Activated T-cell treated with anti-CD3 and anti-CD28 coated beads for 24 hours (primary cell): ENCODE measurements around the gene EIF3I.
"Not testable (repeated sequence)": the region's sequence is repeated elsewhere in the genome, so short reads cannot be mapped to it uniquely, and the experiment has no call there.

Experiments used
- DNase-seq: peaks from one replicate; pipeline ENCODE4 v3.0.0-alpha.2; 2020; ENCODE audit warnings: low read depth

Gene EIF3I

GRCh38 chr1:32232558-32233304 is 10.5 kb downstream of the EIF3I start:
- DNase-seq = no peak

- DNase-seq = no peak
Measured at GRCh38 chr1:32234792-32235191, 12.6 kb downstream of the EIF3I start.

DNA sequence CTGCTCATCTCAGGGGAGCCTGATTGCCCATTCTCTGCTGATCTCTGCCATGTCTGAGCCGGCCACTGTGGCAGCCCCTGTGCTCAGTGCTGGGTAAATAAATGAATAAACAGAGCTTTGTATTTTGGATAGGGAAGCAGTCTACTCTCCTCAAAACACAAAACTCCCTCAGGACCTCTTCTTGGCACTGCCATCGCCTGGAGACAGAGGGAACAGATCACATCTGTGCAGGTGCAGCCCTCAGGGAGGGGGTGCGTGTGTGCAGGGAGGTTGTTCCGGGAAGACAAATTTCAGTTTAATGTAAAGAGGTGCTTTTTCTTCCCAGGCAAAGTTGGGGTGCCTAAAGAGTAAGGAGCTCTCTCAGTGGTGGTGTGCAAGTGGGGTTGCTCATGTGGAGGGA is 17.1 kb downstream of the EIF3I start:
- no peak for DNase-seq

- DNase-seq = no peak
Measured at GRCh38 chr1:32239790-32240139, 17.6 kb downstream of the EIF3I start.

DNA sequence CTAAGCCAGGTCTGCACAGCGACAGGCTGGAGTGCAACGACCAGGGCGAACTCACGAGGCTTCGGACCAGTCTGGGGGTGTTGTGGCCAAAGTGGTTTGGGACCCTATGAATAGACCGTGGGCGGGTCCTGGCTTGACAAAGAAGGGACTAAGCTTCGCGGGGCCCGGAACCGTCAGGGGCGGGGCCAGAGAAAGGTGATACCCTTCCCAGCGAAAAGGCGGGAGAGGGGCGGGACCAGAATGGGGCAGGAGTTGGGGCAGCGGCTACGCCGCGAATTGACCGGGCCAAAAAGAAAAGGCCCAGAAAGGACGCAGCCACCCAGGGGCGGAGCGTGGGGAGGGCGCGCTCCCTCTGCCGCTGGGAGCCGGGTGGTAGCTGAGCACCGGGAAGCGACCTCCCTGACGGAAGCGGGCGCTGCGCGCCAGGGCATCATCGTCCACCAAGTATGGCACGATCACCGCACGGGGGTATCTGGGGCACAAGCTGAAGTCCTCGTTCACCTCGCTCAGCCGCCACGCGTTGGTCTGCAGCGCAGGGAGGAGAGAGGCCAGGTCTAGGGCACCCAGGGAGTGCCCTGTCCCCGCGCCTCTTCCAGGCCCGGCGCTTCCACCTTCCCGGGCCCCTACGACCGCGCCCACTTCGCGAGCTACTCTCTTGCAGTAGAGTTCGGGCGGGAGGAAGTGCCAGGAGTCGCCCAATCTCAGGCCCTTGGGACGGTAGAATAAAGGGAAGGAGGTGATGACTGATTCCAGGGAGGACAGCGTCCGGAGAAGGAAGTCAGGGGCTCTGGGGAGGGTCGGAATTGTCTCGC is 18.1 kb downstream of the EIF3I start:
- DNase-seq = no peak

DNA sequence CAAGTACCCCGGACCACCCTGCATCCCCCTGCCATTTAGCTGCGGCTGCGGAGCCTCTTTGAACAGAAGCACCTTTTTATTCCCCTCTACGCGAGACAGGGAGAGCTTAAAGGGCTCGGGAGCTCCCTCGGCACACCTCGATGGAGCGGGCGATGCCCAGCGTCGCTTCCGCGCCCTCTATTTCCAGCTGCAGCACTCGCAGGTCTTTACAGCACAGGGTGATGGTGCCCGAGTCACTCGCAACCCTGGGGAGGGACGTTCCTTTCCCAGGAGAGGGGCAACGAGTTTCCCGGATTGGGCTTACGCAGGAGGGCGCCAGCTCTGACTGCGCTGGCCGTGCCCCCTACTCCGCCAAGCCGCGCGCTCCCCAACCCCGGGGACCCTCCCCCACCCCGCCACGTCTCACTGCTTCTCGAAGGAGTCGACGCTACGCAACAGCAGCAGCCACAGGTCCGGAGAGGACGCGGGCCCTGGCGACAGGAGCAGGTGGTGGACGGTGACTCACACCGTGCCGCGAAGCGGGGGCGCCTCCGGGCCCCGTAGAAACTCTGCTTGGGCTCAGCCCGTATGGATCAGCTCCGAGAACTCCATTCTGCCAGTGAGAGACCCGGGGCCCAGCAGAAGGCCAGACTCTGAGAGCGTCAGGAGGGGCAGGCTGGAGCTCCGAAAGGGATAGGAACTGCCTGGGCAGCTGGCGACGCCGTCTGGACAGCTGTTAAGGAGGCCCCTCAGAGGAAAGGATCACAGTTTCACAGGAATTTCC is 19.0 kb downstream of the EIF3I start:
- DNase-seq = no peak

GRCh38 chr1:32242341-32242851 is 20.2 kb downstream of the EIF3I start:
- DNase-seq = no peak

DNA sequence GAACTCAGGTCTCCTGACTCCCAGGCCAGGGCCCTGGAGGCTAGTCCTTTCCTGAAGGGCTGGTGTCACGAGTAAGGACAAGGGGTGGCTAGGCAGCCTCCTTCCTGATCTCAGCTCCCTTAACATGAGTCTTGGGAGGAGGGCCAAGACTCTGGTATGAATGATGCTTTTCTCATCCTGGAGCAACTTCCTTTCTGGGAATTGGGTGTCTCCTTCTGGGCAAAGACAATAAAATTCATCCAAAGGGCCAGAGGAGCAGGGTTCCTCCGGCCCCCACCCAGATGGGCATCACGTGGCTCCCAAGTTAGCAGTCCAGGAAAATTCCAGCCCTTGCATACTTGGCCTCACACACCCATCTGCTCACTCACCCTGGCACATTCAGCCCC is 24.7 kb downstream of the EIF3I start, which contains the start of gene FAM167B:
Gene FAM167B, plus strand, starts transcription at position 335 of the 386 bp plus-strand sequence. CDS start 200 bp downstream, outside the sequence.
- no peak for DNase-seq

- no peak for DNase-seq
Measured at GRCh38 chr1:32247452-32247851, 25.2 kb downstream of the EIF3I start.

DNA sequence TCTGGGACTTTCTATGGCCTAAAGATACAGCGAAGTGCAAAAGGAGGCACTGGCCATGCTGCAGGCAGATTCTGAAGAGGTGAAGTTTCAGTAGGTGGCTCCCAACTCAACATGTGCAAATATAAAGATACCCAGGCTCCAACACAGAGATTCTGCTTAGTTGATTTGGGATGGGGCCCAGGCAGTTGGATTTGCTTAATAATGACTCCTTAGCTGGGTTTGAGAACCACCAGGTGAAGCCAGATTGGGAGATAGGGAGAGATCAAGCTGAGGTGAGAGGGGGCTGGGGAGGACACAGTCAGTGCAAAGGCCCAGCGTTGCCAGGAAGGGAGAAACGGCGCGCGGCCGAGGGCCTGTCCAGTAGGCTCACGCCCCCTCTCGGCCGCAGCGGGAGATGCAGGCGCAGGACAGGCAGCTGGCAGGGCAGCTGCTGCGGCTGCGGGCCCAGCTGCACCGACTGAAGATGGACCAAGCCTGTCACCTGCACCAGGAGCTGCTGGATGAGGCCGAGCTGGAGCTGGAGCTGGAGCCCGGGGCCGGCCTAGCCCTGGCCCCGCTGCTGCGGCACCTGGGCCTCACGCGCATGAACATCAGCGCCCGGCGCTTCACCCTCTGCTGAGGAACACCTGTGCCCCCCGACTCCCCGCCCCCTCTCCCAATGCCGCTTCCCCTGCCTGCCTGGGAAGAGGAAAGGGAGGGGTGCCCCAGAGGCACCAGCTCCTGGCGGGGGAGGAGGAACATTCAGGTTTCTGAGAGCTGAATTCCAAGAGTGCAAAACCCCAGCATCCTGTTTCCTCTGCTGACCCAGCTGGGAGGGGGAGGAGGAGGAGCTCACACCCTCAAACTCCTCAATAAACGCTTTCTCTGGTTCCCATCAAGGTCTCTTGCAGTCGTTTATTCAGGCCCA is 26.0 kb downstream of the EIF3I start:
- peak; percentile 73 for DNase-seq

DNA sequence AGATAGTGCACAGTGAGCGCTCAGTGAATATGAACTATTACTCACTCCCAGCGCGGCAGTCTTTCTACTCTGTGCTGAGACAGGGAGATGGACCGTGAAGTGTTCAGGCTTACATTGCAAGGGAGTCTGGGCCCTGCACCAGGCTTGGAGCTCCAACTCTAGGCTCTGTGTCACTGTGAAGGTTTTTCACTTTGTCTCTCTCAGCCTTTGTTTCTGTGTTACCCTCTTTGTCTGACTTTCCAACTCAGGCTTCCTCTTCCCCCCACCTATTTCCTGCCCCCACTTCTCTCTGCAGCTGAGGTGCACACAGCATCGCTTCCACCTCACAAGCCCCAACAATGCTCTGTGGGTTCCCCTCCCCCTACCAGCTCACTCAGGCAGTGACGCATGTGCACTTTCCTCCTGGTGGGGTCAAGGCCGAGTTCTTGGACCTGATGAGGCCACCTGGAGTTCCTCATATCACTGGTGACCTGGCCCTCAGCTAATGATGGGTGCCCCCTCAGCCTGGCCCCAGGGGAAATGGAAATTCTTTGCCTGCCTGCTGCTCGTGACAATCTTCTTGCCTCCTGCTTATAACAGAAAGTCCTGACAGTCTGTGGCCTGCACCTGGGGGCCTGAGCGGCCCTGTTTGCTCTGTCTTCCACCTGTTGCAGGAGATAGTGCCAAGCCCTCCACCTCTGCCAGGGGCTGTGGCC is 27.8 kb downstream of the EIF3I start:
- peak; percentile 77 for DNase-seq

- DNase-seq = peak; percentile 62
Measured at GRCh38 chr1:32250893-32251716, 28.9 kb downstream of the EIF3I start, which contains the start of gene LCK. Gene LCK (plus strand): TSS chr1:32251265. CDS start chr1:32274330, 23,065 bp downstream.

- DNase-seq = no peak
Measured at GRCh38 chr1:32255072-32256071, 33.2 kb downstream of the EIF3I start.

DNA sequence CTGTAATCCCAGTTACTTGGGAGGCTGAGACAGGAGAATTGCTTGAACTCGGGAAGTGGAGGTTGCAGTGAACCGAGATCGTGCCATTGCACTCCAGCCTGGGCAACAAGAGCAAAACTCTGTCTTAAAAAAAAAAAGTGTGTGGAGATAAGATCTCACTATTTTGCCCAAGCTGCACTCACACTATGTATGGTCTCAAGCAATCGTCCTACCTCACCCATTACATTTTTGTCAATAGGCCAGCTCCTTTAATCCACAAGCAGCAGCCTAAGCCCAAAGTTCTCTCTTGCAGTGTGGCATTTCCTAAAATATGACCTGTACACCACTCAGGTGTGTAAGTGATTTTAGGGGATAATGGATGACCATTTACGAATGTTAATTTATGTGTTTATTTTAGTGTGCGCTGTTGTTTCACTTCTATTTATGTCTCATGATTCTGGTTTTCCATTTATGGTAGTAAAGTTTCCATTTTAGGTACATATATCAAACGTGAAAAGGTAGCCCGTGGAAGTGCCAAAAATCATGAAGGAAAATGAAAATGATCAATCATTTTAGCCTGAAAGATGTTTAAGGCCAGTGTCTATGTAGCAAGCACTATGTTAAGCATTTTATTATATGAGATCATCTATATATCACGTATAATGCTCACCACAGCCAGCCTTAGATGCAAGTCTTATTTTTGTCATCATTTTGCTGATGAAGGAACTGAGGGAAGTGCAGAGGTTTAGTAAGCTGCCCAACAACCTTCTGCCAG is 34.4 kb downstream of the EIF3I start:
- DNase-seq = no peak

- no peak for DNase-seq
Measured at GRCh38 chr1:32257227-32257508, 35.0 kb downstream of the EIF3I start.

- DNase-seq = not testable (repeated sequence)
Measured at GRCh38 chr1:32263236-32263593, 41.0 kb downstream of the EIF3I start.

GRCh38 chr1:32263744-32264143 is 41.5 kb downstream of the EIF3I start:
- DNase-seq = no peak

- no peak for DNase-seq
Measured at GRCh38 chr1:32265846-32266245, 43.6 kb downstream of the EIF3I start.
